NCI-H1092 treated with DMSO at 0.1 percent for 48 hours (cell line): ENCODE results near the gene SLC38A2.
A peak's percentile ranks its signal among the peaks of the same experiment; 100 is the strongest.

Experiments used
- DNase-seq: peaks from one replicate; lab custom pipeline; 2025; lab: John Stamatoyannopoulos, UW

SLC38A2 gene

GRCh38 chr12:46395388-46395787, 22.8 kb upstream of the SLC38A2 start:
- no peak for DNase-seq

- DNase-seq, result no peak
Measured at GRCh38 chr12:46391630-46392029, 19.1 kb upstream of the SLC38A2 start.

- DNase-seq, result no peak
Measured at GRCh38 chr12:46390881-46391280, 18.3 kb upstream of the SLC38A2 start.

- DNase-seq, result no peak
Measured at GRCh38 chr12:46390304-46390703, 17.7 kb upstream of the SLC38A2 start.

- DNase-seq, result no peak
Measured at GRCh38 chr12:46389031-46389616, 16.6 kb upstream of the SLC38A2 start.

- DNase-seq, result no peak
Measured at GRCh38 chr12:46388427-46389021, 16.0 kb upstream of the SLC38A2 start.

GRCh38 chr12:46387670-46388069, 15.1 kb upstream of the SLC38A2 start:
- DNase-seq, result no peak

- DNase-seq, result no peak
Measured at GRCh38 chr12:46386877-46387629, 14.5 kb upstream of the SLC38A2 start.

- no peak for DNase-seq
Measured at GRCh38 chr12:46386360-46386867, 13.8 kb upstream of the SLC38A2 start.

GRCh38 chr12:46385438-46385837, 12.9 kb upstream of the SLC38A2 start:
- DNase-seq, result no peak

- no peak for DNase-seq
Measured at GRCh38 chr12:46384451-46385309, 12.1 kb upstream of the SLC38A2 start.

- peak; percentile 83 for DNase-seq
Measured at GRCh38 chr12:46383654-46384450, 11.3 kb upstream of the SLC38A2 start.

- DNase-seq, result peak; percentile 99
Measured at GRCh38 chr12:46382964-46383653, 10.5 kb upstream of the SLC38A2 start.

GRCh38 chr12:46382408-46382963, 9.9 kb upstream of the SLC38A2 start:
- no peak for DNase-seq

GRCh38 chr12:46380881-46381280, 8.3 kb upstream of the SLC38A2 start:
- no peak for DNase-seq

- DNase-seq, result no peak
Measured at GRCh38 chr12:46380022-46380796, 7.6 kb upstream of the SLC38A2 start.

- DNase-seq, result no peak
Measured at GRCh38 chr12:46379352-46379751, 6.8 kb upstream of the SLC38A2 start.

GRCh38 chr12:46378530-46378929, 6.0 kb upstream of the SLC38A2 start:
- no peak for DNase-seq

GRCh38 chr12:46377678-46378077, 5.1 kb upstream of the SLC38A2 start:
- no peak for DNase-seq

GRCh38 chr12:46376579-46376978, 4.0 kb upstream of the SLC38A2 start:
- DNase-seq, result no peak
